Neuronal stem cell (in vitro differentiated cells): ENCODE measurements around the gene LRRTM4.

Experiments used
- DNase-seq: peaks from one replicate; pipeline ENCODE4 v3.0.0-alpha.2; 2013; ENCODE audit warnings: low spot score
- H2AFZ ChIP-seq: one replicate; pipeline ENCODE4 v1.6.1; 2013; ENCODE audit warnings: mild to moderate bottlenecking, low read length, inconsistent platforms
- H2AK5ac ChIP-seq: 2 replicates; pipeline ENCODE4 v1.6.1; 2013; ENCODE audit warnings: low read depth, mild to moderate bottlenecking, inconsistent platforms, low read length, moderate library complexity, mixed read lengths
- H2BK120ac ChIP-seq: 2 replicates; pipeline ENCODE4 v1.6.1; 2013; ENCODE audit warnings: low read depth, mild to moderate bottlenecking, inconsistent platforms, low read length, moderate library complexity, mixed read lengths
- H2BK12ac ChIP-seq: one replicate; pipeline ENCODE4 v1.6.1; 2013; ENCODE audit warnings: low read length, inconsistent platforms
- H2BK15ac ChIP-seq: 2 replicates; pipeline ENCODE4 v1.6.1; 2013; ENCODE audit warnings: mild to moderate bottlenecking, low read length, inconsistent platforms, mixed read lengths
- H2BK5ac ChIP-seq: one replicate; pipeline ENCODE4 v1.6.1; 2013; ENCODE audit warnings: inconsistent platforms, mild to moderate bottlenecking, low read length, moderate library complexity
- H3K14ac ChIP-seq: one replicate; pipeline ENCODE4 v1.6.1; 2013; ENCODE audit warnings: low read length, inconsistent platforms
- H3K18ac ChIP-seq: 2 replicates; pipeline ENCODE4 v1.6.1; 2013; ENCODE audit warnings: low read length, inconsistent platforms
- H3K23ac ChIP-seq: 2 replicates; pipeline ENCODE4 v1.6.1; 2013; ENCODE audit warnings: low read depth, mild to moderate bottlenecking, mixed read lengths, low read length, inconsistent platforms; ENCODE audit not compliant: poor library complexity
- H3K27ac ChIP-seq: replicated peaks from 3 replicates; pipeline ENCODE4 v1.5.1; 2013; ENCODE audit warnings: low read length, inconsistent platforms
- H3K27me3 ChIP-seq, 3 experiments: 2 replicates each; pipeline ENCODE4 v1.6.1; 2013; ENCODE audit warnings: low read length in 3 of 3, mild to moderate bottlenecking in 2 of 3, inconsistent platforms in 1 of 3, low read depth in 1 of 3, mixed read lengths in 1 of 3, moderate library complexity in 1 of 3; ENCODE audit not compliant: control insufficient read depth in 3 of 3, insufficient read depth in 3 of 3
- H3K36me3 ChIP-seq, 2 donors: replicated peaks in 1 of 2; 2 replicates each; pipeline ENCODE4 v1.6.1; 2013; ENCODE audit warnings: low read length in 2 of 2; ENCODE audit not compliant: control insufficient read depth in 2 of 2, insufficient read depth in 2 of 2
- H3K4ac ChIP-seq: 2 replicates; pipeline ENCODE4 v1.6.1; 2013; ENCODE audit warnings: inconsistent platforms, mild to moderate bottlenecking, low read length, moderate library complexity
- H3K4me1 ChIP-seq, 2 donors: 1 replicate in 1 of 2; 2 replicates in 1 of 2; pipeline ENCODE4 v1.6.1; 2013; ENCODE audit warnings: low read length in 2 of 2, low read depth in 1 of 2; ENCODE audit not compliant: control insufficient read depth in 2 of 2, insufficient read depth in 1 of 2
- H3K4me2 ChIP-seq: one replicate; pipeline ENCODE4 v1.6.1; 2013; ENCODE audit warnings: mild to moderate bottlenecking, low read length, inconsistent platforms; ENCODE audit not compliant: insufficient read depth, poor library complexity, severe bottlenecking
- H3K4me3 ChIP-seq, 2 donors: 2 replicates each; pipeline ENCODE4 v1.5.1; 2013; ENCODE audit warnings: low read length in 2 of 2, mild to moderate bottlenecking in 2 of 2, inconsistent platforms in 1 of 2, moderate library complexity in 1 of 2
- H3K79me1 ChIP-seq: one replicate; pipeline ENCODE4 v1.6.1; 2013; ENCODE audit warnings: low read depth, mild to moderate bottlenecking, inconsistent platforms, low read length, moderate library complexity
- H3K9ac ChIP-seq: one replicate; pipeline ENCODE4 v1.6.1; 2013; ENCODE audit warnings: mild to moderate bottlenecking, low read depth, low read length, inconsistent platforms; ENCODE audit not compliant: poor library complexity
- H3K9me3 ChIP-seq, 2 donors: replicated peaks in 1 of 2; 2 replicates each; pipeline versions ENCODE3 to v1.6.1; 2013; ENCODE audit warnings: low read length in 2 of 2, mild to moderate bottlenecking in 2 of 2, inconsistent platforms in 1 of 2, low read depth in 1 of 2, mixed read lengths in 1 of 2, moderate library complexity in 1 of 2; ENCODE audit not compliant: control insufficient read depth in 2 of 2, insufficient read depth in 1 of 2
- H4K8ac ChIP-seq: one replicate; pipeline ENCODE4 v1.6.1; 2013; ENCODE audit warnings: low read depth, mild to moderate bottlenecking, inconsistent platforms, low read length, moderate library complexity
- H4K91ac ChIP-seq: one replicate; pipeline ENCODE4 v1.6.1; 2013; ENCODE audit warnings: low read length, low read depth, mild to moderate bottlenecking, inconsistent platforms; ENCODE audit not compliant: poor library complexity
- WGBS, 2 donors: extraction: QIAGEN DNeasy Blood & Tissue Kit; methylation state at CpG; one replicate each; pipeline ENCODE4 v1.1.7; 2013; ENCODE audit warnings: missing lambda C conversion rate in 2 of 2, mixed read lengths in 1 of 2; ENCODE audit not compliant: insufficient read length in 2 of 2, insufficient replicate concordance in 1 of 2; ENCODE audit errors: extremely low coverage in 2 of 2; 5-methylcytosine and 5-hydroxymethylcytosine counted together

LRRTM4 gene

DNA sequence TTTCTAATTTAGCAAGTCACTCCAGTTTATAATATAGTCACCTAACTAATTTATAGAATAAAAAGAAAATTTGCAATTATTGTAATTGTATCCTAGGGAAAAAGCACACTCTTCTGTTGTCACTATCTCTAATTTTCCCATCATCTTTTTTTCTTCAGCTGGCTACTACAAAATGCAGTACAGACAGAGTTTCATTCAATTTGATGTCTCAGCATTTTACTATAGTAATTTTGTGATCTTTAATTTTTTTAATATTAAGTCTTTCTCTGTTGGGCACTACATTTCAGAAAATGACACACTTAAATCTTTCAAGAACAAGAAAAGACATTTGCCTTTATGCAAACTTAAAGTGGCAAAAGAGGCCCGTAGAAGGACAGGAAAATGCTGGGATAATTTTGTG lies 118.0 kb downstream of the LRRTM4 start:
- Histone ChIP-seq H2AK5ac (no peak overlapping the region), H3K9me3 (no peaks in the 10 kb centered on the region), H3K23ac (no peak overlapping the region), H3K9ac (no peak overlapping the region), H2BK120ac (no peak overlapping the region), H2AFZ (no peak overlapping the region), H3K27me3 (no peaks in the 10 kb centered on the region), H3K18ac (no peak overlapping the region), H4K8ac (no peak overlapping the region), H4K91ac (no peak overlapping the region), H2BK12ac (no peak overlapping the region), H3K4me2 (no peak overlapping the region), H3K36me3 (no peaks in the 10 kb centered on the region), H3K14ac (no peak overlapping the region), H2BK15ac (no peak overlapping the region), H3K79me1 (no peaks in the 10 kb centered on the region), H3K4ac (no peak overlapping the region), H3K4me1 (no peaks in the 10 kb centered on the region), H2BK5ac (no peak overlapping the region), H3K27ac (no peak overlapping the region), H3K4me3 (no peak overlapping the region)
- no peak for DNase-seq
- no CpG with 5 or more reads among the region's 1 CpG for WGBS, 2 donors

GRCh38 chr2:77398970-77399600 lies 123.1 kb downstream of the LRRTM4 start:
- no peak overlapping the region for H2AK5ac ChIP-seq
- no peaks in the 10 kb centered on the region for H3K9me3 ChIP-seq
- H3K27ac ChIP-seq: no peak overlapping the region
- no peaks in the 10 kb centered on the region for H3K4me1 ChIP-seq
- no peak overlapping the region for H3K14ac ChIP-seq
- no peaks in the 10 kb centered on the region for H3K27me3 ChIP-seq
- no peak overlapping the region for H2BK12ac ChIP-seq
- H2BK5ac ChIP-seq: no peak overlapping the region
- no peak for DNase-seq
- H2BK120ac ChIP-seq: no peak overlapping the region
- H3K36me3 ChIP-seq: no peaks in the 10 kb centered on the region
- H3K9ac ChIP-seq: no peak overlapping the region
- no peak overlapping the region for H3K18ac ChIP-seq
- no peak overlapping the region for H4K91ac ChIP-seq
- no peak overlapping the region for H3K4me2 ChIP-seq
- H4K8ac ChIP-seq: no peak overlapping the region
- H3K4me3 ChIP-seq: no peak overlapping the region
- WGBS, 2 donors: no CpG with 5 or more reads among the region's 4 CpGs
- H2BK15ac ChIP-seq: no peak overlapping the region
- H3K4ac ChIP-seq: no peak overlapping the region
- no peak overlapping the region for H2AFZ ChIP-seq
- H3K79me1 ChIP-seq: no peaks in the 10 kb centered on the region
- no peak overlapping the region for H3K23ac ChIP-seq

- Histone ChIP-seq H3K79me1 (no peaks in the 10 kb centered on the region), H2BK12ac (no peak overlapping the region), H3K36me3 (no peaks in the 10 kb centered on the region), H3K27me3 (no peaks in the 10 kb centered on the region), H3K9me3 (no peaks in the 10 kb centered on the region), H3K27ac (no peak overlapping the region), H3K4me2 (no peak overlapping the region), H2BK120ac (no peak overlapping the region), H4K91ac (no peak overlapping the region), H2AK5ac (no peak overlapping the region), H2BK15ac (no peak overlapping the region), H2BK5ac (no peak overlapping the region), H3K23ac (no peak overlapping the region), H3K4me1 (no peaks in the 10 kb centered on the region), H3K4me3 (no peak overlapping the region), H3K14ac (no peak overlapping the region), H3K18ac (no peak overlapping the region), H3K4ac (no peak overlapping the region), H4K8ac (no peak overlapping the region), H2AFZ (no peak overlapping the region), H3K9ac (no peak overlapping the region)
- no peak for DNase-seq
- WGBS, 2 donors: no CpG with 5 or more reads among the region's 2 CpGs
Observed at GRCh38 chr2:77397763-77398162, 124.4 kb downstream of the LRRTM4 start.

GRCh38 chr2:77395011-77395410 lies 127.2 kb downstream of the LRRTM4 start:
- H3K14ac ChIP-seq: no peak overlapping the region

More at GRCh38 chr2:77395011-77395410, 127.2 kb downstream of the LRRTM4 start:
- H2BK12ac ChIP-seq: no peak overlapping the region
- H3K4me1 ChIP-seq: no peaks in the 10 kb centered on the region
- no peak overlapping the region for H2AFZ ChIP-seq
- H4K8ac ChIP-seq: no peak overlapping the region
- no peaks in the 10 kb centered on the region for H3K27me3 ChIP-seq
- no peak overlapping the region for H3K4me2 ChIP-seq
- H3K18ac ChIP-seq: no peak overlapping the region
- H2AK5ac ChIP-seq: no peak overlapping the region
- DNase-seq: no peak
- no peak overlapping the region for H2BK5ac ChIP-seq
- H3K4ac ChIP-seq: no peak overlapping the region
- H3K27ac ChIP-seq: no peak overlapping the region
- H3K9me3 ChIP-seq: no peaks in the 10 kb centered on the region
- H4K91ac ChIP-seq: no peak overlapping the region
- no peak overlapping the region for H2BK120ac ChIP-seq
- no peak overlapping the region for H3K23ac ChIP-seq
- H3K36me3 ChIP-seq: no peaks in the 10 kb centered on the region
- H3K9ac ChIP-seq: no peak overlapping the region
- no CpG with 5 or more reads among the region's 1 CpG for WGBS, 2 donors
- H3K79me1 ChIP-seq: no peaks in the 10 kb centered on the region
- no peak overlapping the region for H2BK15ac ChIP-seq
- no peak overlapping the region for H3K4me3 ChIP-seq
